Measurements from ENCODE around the gene PPP5C.

GRCh38 chr19:46391296-46392251, 44.7 kb downstream of the PPP5C start:
- TF ChIP-seq EZH2 (IDR thresholded peaks at IDR 0.05) (no peak), POLR2AphosphoS5 (IDR thresholded peaks at IDR 0.05; ENCODE audit: borderline replicate concordance, low read depth, low read length) (no peak)

Data from SK-N-MC (cell line).